IMR-90 (cell line): Measurements from ENCODE around the gene KCNN4. TPM values are rescaled to one million over a fixed set of nuclear protein-coding genes. Genes with fewer than 3 reads are reported as not detected.

Source experiments
- ATAC-seq: fragments of 200-7000 bp; cut with Tn5 transposase; 2 replicates; pipeline ENCODE4 v1.9.1; 2020; ENCODE audit warnings: low read depth, mild to moderate bottlenecking, moderate library complexity
- BruUV-seq: library from RNA; stranded (reverse); fragments of 400-500 nt; replicated peaks from 2 replicates; lab custom pipeline; 2021; lab: Mats Ljungman, UMichigan
- CTCF ChIA-PET: fragments of 300-600 bp; formaldehyde crosslinking; extraction: SDS; loops from one replicate; lab custom pipeline; 2021; ENCODE audit warnings: antibody characterized with exemption; lab: Yijun Ruan, JAX
- POLR2A ChIA-PET: fragments of 300-600 bp; sonication (Branson Sonifier 250); formaldehyde crosslinking; loops from one replicate; lab custom pipeline; 2022; ENCODE audit warnings: antibody characterized with exemption; ENCODE audit not compliant: unreplicated experiment; lab: Charles Lee
- DNase-seq: peaks from one replicate; pipeline ENCODE4 v3.0.0; 2013
- H2AFZ ChIP-seq: replicated peaks from 2 replicates; pipeline ENCODE3; 2013; ENCODE audit warnings: low read length, mild to moderate bottlenecking; ENCODE audit not compliant: poor library complexity
- H2AK5ac ChIP-seq: 2 replicates; pipeline ENCODE4 v1.6.1; 2013; ENCODE audit warnings: low read depth, low read length, inconsistent platforms
- H2AK9ac ChIP-seq: replicated peaks from 2 replicates; pipeline ENCODE3; 2013; ENCODE audit warnings: mild to moderate bottlenecking, low read depth, low read length, moderate library complexity; ENCODE audit not compliant: poor library complexity
- H2BK120ac ChIP-seq: 2 replicates; pipeline ENCODE4 v1.6.1; 2013; ENCODE audit warnings: low read depth, low read length, inconsistent platforms
- H2BK15ac ChIP-seq: 3 replicates; pipeline ENCODE4 v1.6.1; 2013; ENCODE audit warnings: low read depth, low read length, inconsistent platforms
- H2BK20ac ChIP-seq: 2 replicates; pipeline ENCODE4 v1.6.1; 2013; ENCODE audit warnings: low read depth, mild to moderate bottlenecking, inconsistent platforms, low read length, moderate library complexity
- H2BK5ac ChIP-seq: 2 replicates; pipeline ENCODE4 v1.6.1; 2013; ENCODE audit warnings: mild to moderate bottlenecking, low read depth, low read length, inconsistent platforms; ENCODE audit not compliant: poor library complexity, severe bottlenecking
- H3K14ac ChIP-seq: replicated peaks from 2 replicates; pipeline ENCODE4 v1.6.1; 2013; ENCODE audit warnings: low read depth, low read length, inconsistent platforms
- H3K18ac ChIP-seq: 2 replicates; pipeline ENCODE4 v1.6.1; 2013; ENCODE audit warnings: low read depth, low read length, control low read depth
- H3K23ac ChIP-seq: 2 replicates; pipeline ENCODE4 v1.6.1; 2013; ENCODE audit warnings: low read depth, low read length, inconsistent platforms
- H3K27ac ChIP-seq: 2 replicates; pipeline ENCODE4 v1.5.1; 2013; ENCODE audit warnings: mild to moderate bottlenecking, control low read depth, low read length; ENCODE audit not compliant: insufficient read depth
- H3K27me3 ChIP-seq: 2 replicates; pipeline ENCODE4 v1.6.1; 2013; ENCODE audit warnings: low read length; ENCODE audit not compliant: control insufficient read depth, insufficient read depth
- H3K36me3 ChIP-seq: 2 replicates; pipeline ENCODE4 v1.6.1; 2013; ENCODE audit warnings: low read length, mixed read lengths; ENCODE audit not compliant: control insufficient read depth, insufficient read depth
- H3K4ac ChIP-seq: 2 replicates; pipeline ENCODE4 v1.6.1; 2013; ENCODE audit warnings: low read depth, low read length, inconsistent platforms
- H3K4me1 ChIP-seq: 2 replicates; pipeline ENCODE4 v1.6.1; 2013; ENCODE audit warnings: low read length, mixed read lengths; ENCODE audit not compliant: control insufficient read depth, insufficient read depth
- H3K4me2 ChIP-seq: 2 replicates; pipeline ENCODE4 v1.6.1; 2013; ENCODE audit warnings: low read depth, mild to moderate bottlenecking, control low read depth, low read length, moderate library complexity
- H3K4me3 ChIP-seq: 2 replicates; pipeline ENCODE4 v1.5.1; 2013; ENCODE audit warnings: low read depth, mild to moderate bottlenecking, control low read depth, low read length, moderate library complexity; ENCODE audit not compliant: insufficient read depth
- H3K56ac ChIP-seq: 2 replicates; pipeline ENCODE4 v1.6.1; 2013; ENCODE audit warnings: low read length, inconsistent platforms; ENCODE audit not compliant: insufficient read depth; ENCODE audit errors: extremely low read depth
- H3K79me1 ChIP-seq, 2 experiments: 2 replicates each; pipeline ENCODE4 v1.6.1; 2013; ENCODE audit warnings: low read length in 2 of 2, inconsistent platforms in 1 of 2, low read depth in 1 of 2
- H3K9ac ChIP-seq: 2 replicates; pipeline ENCODE4 v1.6.1; 2013; ENCODE audit warnings: low read depth, low read length, control low read depth
- H3K9me1 ChIP-seq: 2 replicates; pipeline ENCODE4 v1.6.1; 2013; ENCODE audit warnings: low read length, inconsistent platforms; ENCODE audit not compliant: insufficient read depth
- H3K9me3 ChIP-seq: 2 replicates; pipeline ENCODE4 v1.6.1; 2013; ENCODE audit warnings: low read length; ENCODE audit not compliant: control insufficient read depth, insufficient read depth
- H4K20me1 ChIP-seq: 2 replicates; pipeline ENCODE4 v1.6.1; 2013; ENCODE audit warnings: low read length, inconsistent platforms; ENCODE audit not compliant: insufficient read depth
- H4K5ac ChIP-seq: 2 replicates; pipeline ENCODE4 v1.6.1; 2013; ENCODE audit warnings: mild to moderate bottlenecking, low read depth, low read length, control low read depth
- H4K8ac ChIP-seq, 2 experiments: 2 replicates each; pipeline ENCODE4 v1.6.1; 2013; ENCODE audit warnings: low read depth in 2 of 2, low read length in 2 of 2, control low read depth in 1 of 2, inconsistent platforms in 1 of 2
- H4K91ac ChIP-seq: 2 replicates; pipeline ENCODE4 v1.6.1; 2013; ENCODE audit warnings: low read depth, low read length, inconsistent platforms; ENCODE audit not compliant: insufficient read depth
- BHLHE40 ChIP-seq: fragments of 150-350 bp; IDR thresholded peaks from 2 replicates; pipeline ENCODE4 v1.6.1; 2016; ENCODE audit warnings: mild to moderate bottlenecking, low read depth, low read length
- CEBPB ChIP-seq: IDR thresholded peaks from 2 replicates; pipeline ENCODE4 v1.6.1; 2012; ENCODE audit warnings: low read depth, low read length, improper control_type of control experiment
- CHD1 ChIP-seq: IDR thresholded peaks from 2 replicates; pipeline ENCODE4 v1.6.1; 2012; ENCODE audit warnings: low read depth, low read length, improper control_type of control experiment
- FOS ChIP-seq: fragments of 150-350 bp; IDR thresholded peaks from 2 replicates; pipeline ENCODE4 v1.6.1; 2016; ENCODE audit warnings: low read depth, low read length
- MAFK ChIP-seq: IDR thresholded peaks from 2 replicates; pipeline ENCODE4 v1.6.1; 2012; ENCODE audit warnings: low read depth, low read length, improper control_type of control experiment
- MAZ ChIP-seq: IDR thresholded peaks from 2 replicates; pipeline ENCODE4 v1.6.1; 2012; ENCODE audit warnings: low read depth, mild to moderate bottlenecking, low read length, improper control_type of control experiment, moderate library complexity, borderline replicate concordance
- MXI1 ChIP-seq: IDR thresholded peaks from 2 replicates; pipeline ENCODE4 v1.6.1; 2012; ENCODE audit warnings: low read depth, mild to moderate bottlenecking, low read length, moderate library complexity, borderline replicate concordance
- NFE2L2 ChIP-seq: fragments of 150-350 bp; IDR thresholded peaks from 2 replicates; pipeline ENCODE4 v1.6.1; 2016; ENCODE audit warnings: low read depth, mild to moderate bottlenecking, low read length
- POLR2A ChIP-seq: IDR thresholded peaks from 2 replicates; pipeline ENCODE4 v1.6.1; 2012; ENCODE audit warnings: mild to moderate bottlenecking, low read depth, low read length
- RAD21 ChIP-seq: IDR thresholded peaks from 2 replicates; pipeline ENCODE4 v1.6.1; 2012; ENCODE audit warnings: low read length, improper control_type of control experiment
- RCOR1 ChIP-seq: IDR thresholded peaks from 2 replicates; pipeline ENCODE4 v1.6.1; 2012; ENCODE audit warnings: mild to moderate bottlenecking, low read length, improper control_type of control experiment; ENCODE audit not compliant: insufficient replicate concordance
- RFX5 ChIP-seq: IDR thresholded peaks from 2 replicates; pipeline ENCODE4 v1.8.0; 2012; ENCODE audit warnings: low read depth, mild to moderate bottlenecking, low read length, moderate library complexity
- SMC3 ChIP-seq: fragments of 150-350 bp; IDR thresholded peaks from 2 replicates; pipeline ENCODE4 v1.6.1; 2016; ENCODE audit warnings: low read depth, mild to moderate bottlenecking, antibody characterized with exemption, low read length, moderate library complexity
- WGBS, 2 experiments: methylation state at CpG; one replicate each; pipeline versions ENCODE4 v1.1.5 to v1.1.7; 2013; ENCODE audit warnings: missing lambda C conversion rate in 2 of 2; ENCODE audit not compliant: insufficient read length in 1 of 2; ENCODE audit errors: extremely low coverage in 2 of 2; 5-methylcytosine and 5-hydroxymethylcytosine counted together
- dilution Hi-C: fragments of 300-500 bp; cut with HindIII; formaldehyde crosslinking; loops from one replicate; pipeline ENCODE4 v1.14.3; 2018; ENCODE audit warnings: low sequenced_read_pairs; ENCODE audit not compliant: unreplicated experiment
- in situ Hi-C: fragments of 300-500 bp; cut with MboI; formaldehyde crosslinking; loops from 3 replicates; pipeline ENCODE4 v1.14.3; 2019; ENCODE audit warnings: low sequenced_read_pairs, inconsistent platforms, mixed read lengths
- intact Hi-C: fragments of 100-400 bp; cut with micrococcal nuclease; formaldehyde crosslinking; loops from 2 replicates; pipeline ENCODE4 v1.10.0; 2022
- polyA plus RNA-seq, 3 experiments: library from polyadenylated mRNA; depleted of rRNA; stranded (reverse); fragments of >200 nt; gene quantifications; 2 replicates each; pipeline ENCODE4 v1.2.3, GENCODE V29; 2012; ENCODE audit warnings: low replicate concordance in 1 of 3
- total RNA-seq: library from RNA; depleted of rRNA; stranded (reverse); fragments of >200 nt; gene quantifications from 2 replicates; pipeline ENCODE4 v1.2.3, GENCODE V29; 2012
- TF ChIP-seq, protein P1 (sequence below): conservative IDR thresholded peaks from 2 replicates; pipeline ENCODE4 v1.5.1; 2012; ENCODE audit warnings: mild to moderate bottlenecking, low read depth, low read length, improper control_type of control experiment
- TF ChIP-seq, protein P2 (sequence below): fragments of 150-350 bp; IDR thresholded peaks from 2 replicates; pipeline ENCODE4 v1.6.1; 2016; ENCODE audit warnings: low read depth, mild to moderate bottlenecking, low read length, moderate library complexity, borderline replicate concordance
- TF ChIP-seq, protein P3 (sequence below): fragments of 150-350 bp; IDR thresholded peaks from 2 replicates; pipeline ENCODE4 v1.6.1; 2017; ENCODE audit warnings: mild to moderate bottlenecking, antibody characterized with exemption, low read length, low read depth

The KCNN4 gene
- total and polyA plus RNA-seq, 2 of the 4 experiments (the other 2 are of a cell fraction) = 0.54 to 0.99 TPM

DNA sequence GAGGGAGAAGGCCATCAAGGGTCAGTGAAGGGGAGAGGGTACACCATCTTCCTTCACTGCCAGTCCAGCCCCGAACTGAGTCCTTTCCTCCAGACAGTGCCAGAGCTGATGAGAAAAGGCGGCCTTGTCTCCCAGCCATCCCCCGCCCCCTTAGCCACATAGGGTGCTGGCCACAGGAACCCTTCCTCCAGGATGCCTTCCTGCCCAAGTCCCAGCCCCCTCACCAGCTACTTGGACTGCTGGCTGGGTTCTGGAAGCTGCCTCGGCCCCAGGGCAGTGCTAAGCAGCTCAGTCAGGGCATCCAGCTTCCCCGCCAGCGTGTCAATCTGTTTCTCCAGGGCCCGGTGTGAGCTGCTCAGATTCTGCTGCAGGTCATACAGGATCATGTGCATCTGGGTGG is 13.5 kb downstream of the KCNN4 start:
- intact Hi-C loops (no loop called here), dilution Hi-C loops (no loop called here), in situ Hi-C loops (no loop called here)
- Histone ChIP-seq H3K9me1 (peaks cover 25% of the 10 kb centered on the region), H4K5ac (no peak overlapping the region), H3K9me3 (no peaks in the 10 kb centered on the region), H2BK120ac (peak overlapping the region; percentile 36), H3K56ac (no peak overlapping the region), H3K4me1 (peaks cover 14% of the 10 kb centered on the region), H2AFZ (no peak overlapping the region), H3K23ac (no peak overlapping the region), H3K27me3 (no peaks in the 10 kb centered on the region), H3K18ac (no peak overlapping the region), H2BK20ac (0 out of 2 replicates have a peak overlapping the region, but pooled peaks have one; percentile 5), H3K4me2 (no peak overlapping the region), H2AK5ac (peak overlapping the region; percentile 79), H3K36me3 (no peaks in the 10 kb centered on the region), H3K14ac (no peak overlapping the region), H2BK5ac (no peak overlapping the region), H3K79me1 (peaks cover 0 to 14% of the 10 kb centered on the region in 2 experiments; a peak in 2 of 4 replicates), H3K9ac (no peak overlapping the region), H2AK9ac (peak overlapping the region; percentile 79), H3K4ac (no peak overlapping the region; the same call in 1 of the 2 replicates), H4K91ac (no peak overlapping the region; the same call in 1 of the 2 replicates), H2BK15ac (no peak overlapping the region), H4K20me1 (no peaks in the 10 kb centered on the region; the same call in 1 of the 2 replicates), H4K8ac (no peak overlapping the region), H3K4me3 (no peak overlapping the region), H3K27ac (no peak overlapping the region)
- BruUV-seq = no TSS peak
- ChIA-PET POLR2A (no interaction called here), CTCF (interaction anchor here (0.5 kb wide), 1 partner anchor 24 kb away, joined by 4 read pairs; no protein-coding TSS in a partner anchor)
- DNase-seq (no peak), ATAC-seq (no peak)
- no CpG with 5 or more reads among the region's 7 CpGs for WGBS, 2 experiments
- TF ChIP-seq SMC3 (no peak), RFX5 (no peak), CEBPB (no peak), NFE2L2 (no peak), RAD21 (no peak), MXI1 (no peak), MAZ (no peak), RCOR1 (no peak), CHD1 (no peak), FOS (no peak), BHLHE40 (no peak), POLR2A (no peak), MAFK (no peak)
- TF ChIP-seq, protein P1, sequence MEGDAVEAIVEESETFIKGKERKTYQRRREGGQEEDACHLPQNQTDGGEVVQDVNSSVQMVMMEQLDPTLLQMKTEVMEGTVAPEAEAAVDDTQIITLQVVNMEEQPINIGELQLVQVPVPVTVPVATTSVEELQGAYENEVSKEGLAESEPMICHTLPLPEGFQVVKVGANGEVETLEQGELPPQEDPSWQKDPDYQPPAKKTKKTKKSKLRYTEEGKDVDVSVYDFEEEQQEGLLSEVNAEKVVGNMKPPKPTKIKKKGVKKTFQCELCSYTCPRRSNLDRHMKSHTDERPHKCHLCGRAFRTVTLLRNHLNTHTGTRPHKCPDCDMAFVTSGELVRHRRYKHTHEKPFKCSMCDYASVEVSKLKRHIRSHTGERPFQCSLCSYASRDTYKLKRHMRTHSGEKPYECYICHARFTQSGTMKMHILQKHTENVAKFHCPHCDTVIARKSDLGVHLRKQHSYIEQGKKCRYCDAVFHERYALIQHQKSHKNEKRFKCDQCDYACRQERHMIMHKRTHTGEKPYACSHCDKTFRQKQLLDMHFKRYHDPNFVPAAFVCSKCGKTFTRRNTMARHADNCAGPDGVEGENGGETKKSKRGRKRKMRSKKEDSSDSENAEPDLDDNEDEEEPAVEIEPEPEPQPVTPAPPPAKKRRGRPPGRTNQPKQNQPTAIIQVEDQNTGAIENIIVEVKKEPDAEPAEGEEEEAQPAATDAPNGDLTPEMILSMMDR = no peak
- TF ChIP-seq, protein P2, sequence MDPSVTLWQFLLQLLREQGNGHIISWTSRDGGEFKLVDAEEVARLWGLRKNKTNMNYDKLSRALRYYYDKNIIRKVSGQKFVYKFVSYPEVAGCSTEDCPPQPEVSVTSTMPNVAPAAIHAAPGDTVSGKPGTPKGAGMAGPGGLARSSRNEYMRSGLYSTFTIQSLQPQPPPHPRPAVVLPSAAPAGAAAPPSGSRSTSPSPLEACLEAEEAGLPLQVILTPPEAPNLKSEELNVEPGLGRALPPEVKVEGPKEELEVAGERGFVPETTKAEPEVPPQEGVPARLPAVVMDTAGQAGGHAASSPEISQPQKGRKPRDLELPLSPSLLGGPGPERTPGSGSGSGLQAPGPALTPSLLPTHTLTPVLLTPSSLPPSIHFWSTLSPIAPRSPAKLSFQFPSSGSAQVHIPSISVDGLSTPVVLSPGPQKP = no peak
- TF ChIP-seq, protein P3, sequence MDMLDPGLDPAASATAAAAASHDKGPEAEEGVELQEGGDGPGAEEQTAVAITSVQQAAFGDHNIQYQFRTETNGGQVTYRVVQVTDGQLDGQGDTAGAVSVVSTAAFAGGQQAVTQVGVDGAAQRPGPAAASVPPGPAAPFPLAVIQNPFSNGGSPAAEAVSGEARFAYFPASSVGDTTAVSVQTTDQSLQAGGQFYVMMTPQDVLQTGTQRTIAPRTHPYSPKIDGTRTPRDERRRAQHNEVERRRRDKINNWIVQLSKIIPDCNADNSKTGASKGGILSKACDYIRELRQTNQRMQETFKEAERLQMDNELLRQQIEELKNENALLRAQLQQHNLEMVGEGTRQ = no peak
